GM21390 (cell line): ENCODE results near the gene DPM1.

Source experiments
- ATAC-seq: cut with Tn5 transposase; IDR thresholded peaks from one replicate; pipeline ENCODE4 v1.9.1; 2021; ENCODE audit not compliant: unreplicated experiment

DPM1 gene

GRCh38 chr20:50957798-50958614, at the start of gene DPM1:
DPM1 (minus strand) TSS chr20:50958532; CDS start chr20:50958523, 9 bp downstream.
- peak; percentile 77 for ATAC-seq

GRCh38 chr20:51005214-51005613, 46.9 kb upstream of the DPM1 start:
- ATAC-seq = no peak

GRCh38 chr20:51004781-51005180, 46.4 kb upstream of the DPM1 start:
- ATAC-seq = no peak

DNA sequence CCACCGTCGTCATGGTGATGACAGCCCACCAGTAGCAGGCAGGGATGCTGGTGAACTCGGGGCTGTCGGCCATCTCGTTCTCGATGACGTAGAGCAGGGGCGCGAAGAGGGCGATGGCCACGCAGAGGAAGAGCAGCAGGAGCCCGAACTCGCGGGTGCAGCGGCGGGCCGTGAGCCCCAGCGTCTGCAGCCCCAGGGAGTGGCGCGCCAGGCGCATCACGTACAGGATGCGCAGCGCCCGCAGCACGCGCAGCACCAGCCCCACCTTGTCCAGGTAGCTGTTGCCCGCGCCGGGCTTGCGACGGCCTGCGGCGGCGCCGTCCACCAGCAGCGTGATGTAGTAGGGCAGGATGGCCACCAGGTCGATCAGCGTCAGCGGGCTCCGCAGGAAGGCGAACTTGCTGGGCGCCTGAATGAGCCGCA, 46.0 kb upstream of the DPM1 start:
- no peak for ATAC-seq

GRCh38 chr20:51003753-51004152, 45.4 kb upstream of the DPM1 start:
- ATAC-seq = no peak

GRCh38 chr20:51002633-51003032, 44.3 kb upstream of the DPM1 start:
- ATAC-seq = no peak

DNA sequence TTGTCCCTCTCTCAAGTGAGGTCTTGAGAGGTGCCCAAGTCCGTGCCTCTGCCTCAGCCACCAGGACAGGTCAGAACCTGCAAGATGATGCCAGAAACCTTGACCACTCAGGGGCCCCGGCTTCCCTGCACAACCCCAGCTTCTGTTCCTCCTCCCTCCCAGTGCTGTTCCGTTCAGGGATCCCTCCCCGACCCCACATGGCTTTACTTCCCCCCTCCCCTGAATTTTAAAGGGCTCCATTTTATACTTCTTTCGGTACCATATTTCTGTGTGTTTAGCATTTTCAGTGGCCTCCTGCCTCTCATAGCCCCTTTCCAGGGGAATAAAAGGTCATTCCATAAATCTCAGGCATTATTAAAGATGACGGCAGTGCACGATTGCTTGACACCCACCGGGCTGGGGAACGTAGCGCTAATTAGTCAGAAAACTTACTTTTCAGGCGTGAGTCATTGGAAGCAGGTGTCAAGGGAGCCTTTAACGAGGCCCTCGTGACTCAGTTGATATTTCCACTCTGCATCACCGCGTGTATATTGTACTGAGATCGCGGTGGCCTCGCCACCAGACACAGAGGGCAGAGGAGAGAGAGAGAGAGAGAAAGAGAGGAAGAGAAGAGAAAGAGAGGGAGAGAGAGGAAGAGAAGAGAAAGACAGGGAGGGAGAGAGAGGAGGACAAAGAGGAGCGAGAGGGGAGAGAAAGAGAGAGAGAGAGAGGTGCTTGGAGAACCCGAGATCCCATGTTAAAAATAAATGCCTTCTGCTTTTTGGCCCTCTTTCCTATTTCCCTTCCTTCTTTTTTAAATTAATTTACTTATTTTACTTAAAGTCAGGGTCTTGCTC, 43.3 kb upstream of the DPM1 start:
- no peak for ATAC-seq

- no peak for ATAC-seq
Measured at GRCh38 chr20:50999355-50999754, 41.0 kb upstream of the DPM1 start.

GRCh38 chr20:50996901-50997865, 38.9 kb upstream of the DPM1 start:
- no peak for ATAC-seq

DNA sequence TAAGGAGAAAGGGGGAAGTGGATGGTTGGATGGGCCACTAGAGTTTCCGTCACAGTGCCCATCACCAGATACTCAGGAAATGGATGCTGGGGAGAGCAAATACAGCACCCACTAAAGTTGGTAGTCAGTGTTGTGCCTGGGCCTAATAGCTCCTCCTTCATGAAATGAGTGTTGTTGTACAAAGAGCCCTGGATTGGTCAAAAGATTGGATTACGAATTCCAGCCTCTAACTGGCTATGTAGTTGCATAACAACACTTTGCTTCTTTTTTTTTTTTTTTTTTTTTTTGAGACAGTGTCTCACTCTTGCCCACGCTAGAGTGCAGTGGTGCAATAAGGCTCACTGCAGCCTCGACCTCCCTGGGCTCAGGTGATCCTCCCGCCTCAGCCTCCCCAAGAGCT, 37.2 kb upstream of the DPM1 start:
- ATAC-seq = no peak

DNA sequence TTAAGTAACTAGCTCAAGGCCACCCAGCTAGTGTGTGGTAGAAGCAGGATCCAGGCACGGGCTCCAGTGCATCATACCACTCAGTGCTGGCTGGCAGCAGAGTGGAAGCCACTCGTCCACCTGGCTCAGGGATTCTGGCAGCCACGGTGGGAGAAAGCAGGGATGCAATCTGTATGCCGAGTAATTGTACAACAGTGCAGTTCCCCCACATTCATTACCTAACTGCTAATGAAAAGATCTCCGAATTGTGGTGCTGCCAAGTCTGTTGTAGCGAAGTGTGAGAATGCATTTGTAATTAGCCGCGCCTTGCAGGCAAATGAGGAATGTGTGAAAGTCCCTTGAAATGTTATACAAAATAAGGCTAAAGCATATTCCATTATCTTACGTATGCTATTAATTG, 35.5 kb upstream of the DPM1 start:
- ATAC-seq = no peak

GRCh38 chr20:50992733-50993457, 34.6 kb upstream of the DPM1 start:
- ATAC-seq = peak; percentile 74

DNA sequence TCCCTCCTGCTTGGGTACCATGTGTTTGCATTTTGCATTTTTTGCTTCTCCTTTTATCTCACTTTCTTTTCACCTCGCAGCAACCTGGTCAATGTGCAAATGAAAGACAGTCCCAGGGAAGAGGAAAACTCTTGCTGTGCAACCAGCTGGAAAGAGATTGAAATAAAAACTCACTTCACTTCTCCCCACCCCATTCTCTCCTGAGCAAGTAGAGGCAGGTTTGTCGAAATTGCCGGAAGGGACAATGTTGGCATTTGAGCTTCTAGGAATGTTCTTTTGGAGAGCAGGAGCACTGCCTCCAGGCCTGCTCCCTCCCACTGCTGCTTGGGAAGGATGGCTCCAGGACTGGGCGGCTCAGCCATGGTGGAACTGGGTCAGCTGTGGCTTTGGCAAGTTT, 34.0 kb upstream of the DPM1 start:
- ATAC-seq = no peak

- no peak for ATAC-seq
Measured at GRCh38 chr20:50991076-50991475, 32.7 kb upstream of the DPM1 start.

DNA sequence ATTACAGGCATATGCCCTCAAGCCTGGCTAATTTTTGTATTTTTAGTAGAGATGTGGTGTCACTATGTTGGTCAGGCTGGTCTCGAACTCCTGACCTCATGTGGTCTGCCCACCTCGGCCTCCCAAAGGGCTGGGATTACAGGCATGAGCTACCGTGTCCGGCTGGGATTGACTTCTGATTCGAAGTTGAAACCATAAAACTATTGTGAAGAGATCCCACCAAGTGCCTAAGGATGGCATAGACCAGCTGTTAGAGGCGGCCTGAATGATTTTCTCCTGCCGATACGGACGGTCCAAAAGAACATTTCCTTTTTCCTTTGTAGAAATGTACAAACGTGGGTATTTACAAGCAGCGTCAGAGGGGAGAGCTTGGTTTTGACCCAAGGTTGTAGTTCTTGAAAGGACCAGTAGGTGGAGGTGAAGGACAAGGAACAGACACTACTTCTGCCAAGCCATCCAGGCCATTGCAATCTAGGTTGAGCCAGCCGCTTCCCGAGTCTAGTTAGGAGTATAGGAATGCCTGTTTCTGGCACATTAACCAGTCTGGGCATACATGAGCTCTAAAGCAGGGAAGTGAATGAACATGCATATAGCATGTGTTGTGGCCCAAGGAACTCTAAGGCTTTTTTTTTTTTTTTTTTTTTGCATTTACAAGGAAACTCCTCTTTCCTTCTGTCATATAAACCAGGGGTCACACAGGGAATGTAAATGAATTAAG, 29.3 kb upstream of the DPM1 start:
- no peak for ATAC-seq

DNA sequence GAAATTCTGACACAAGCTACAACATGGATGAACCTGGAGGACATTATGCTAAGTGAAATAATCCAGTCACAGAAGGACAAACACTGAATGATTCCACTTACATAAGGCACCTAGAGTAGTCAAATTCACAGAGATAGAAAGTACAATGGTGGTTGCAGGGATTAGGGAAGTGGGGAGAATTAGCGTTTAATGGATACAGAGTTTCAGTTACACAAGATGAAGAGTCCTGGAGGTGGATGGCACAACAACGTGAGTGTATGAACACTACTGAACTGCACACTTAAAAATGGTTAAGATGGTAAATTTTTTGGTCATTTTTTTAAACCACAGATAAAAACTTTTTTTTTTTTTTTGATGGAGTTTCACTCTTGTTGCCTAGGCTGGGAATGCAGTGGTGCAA, 25.0 kb upstream of the DPM1 start:
- ATAC-seq = no peak

- no peak for ATAC-seq
Measured at GRCh38 chr20:50982363-50982762, 24.0 kb upstream of the DPM1 start.

DNA sequence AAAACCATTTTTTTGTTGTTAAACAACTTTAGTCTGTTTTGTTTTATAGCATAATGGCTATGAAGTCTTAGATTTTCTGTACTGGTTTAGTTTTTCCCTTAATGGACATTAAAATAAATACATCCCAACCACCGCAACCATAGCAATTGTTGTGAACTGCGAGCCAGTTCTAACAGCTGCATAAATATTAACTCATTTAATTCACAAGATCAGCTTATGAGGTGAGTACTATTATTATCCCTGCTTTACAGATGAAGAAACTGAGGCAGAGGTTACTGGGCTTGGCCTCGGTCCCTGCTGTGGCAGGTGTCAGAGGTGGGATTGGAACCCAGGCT, 23.3 kb upstream of the DPM1 start:
- ATAC-seq = no peak

DNA sequence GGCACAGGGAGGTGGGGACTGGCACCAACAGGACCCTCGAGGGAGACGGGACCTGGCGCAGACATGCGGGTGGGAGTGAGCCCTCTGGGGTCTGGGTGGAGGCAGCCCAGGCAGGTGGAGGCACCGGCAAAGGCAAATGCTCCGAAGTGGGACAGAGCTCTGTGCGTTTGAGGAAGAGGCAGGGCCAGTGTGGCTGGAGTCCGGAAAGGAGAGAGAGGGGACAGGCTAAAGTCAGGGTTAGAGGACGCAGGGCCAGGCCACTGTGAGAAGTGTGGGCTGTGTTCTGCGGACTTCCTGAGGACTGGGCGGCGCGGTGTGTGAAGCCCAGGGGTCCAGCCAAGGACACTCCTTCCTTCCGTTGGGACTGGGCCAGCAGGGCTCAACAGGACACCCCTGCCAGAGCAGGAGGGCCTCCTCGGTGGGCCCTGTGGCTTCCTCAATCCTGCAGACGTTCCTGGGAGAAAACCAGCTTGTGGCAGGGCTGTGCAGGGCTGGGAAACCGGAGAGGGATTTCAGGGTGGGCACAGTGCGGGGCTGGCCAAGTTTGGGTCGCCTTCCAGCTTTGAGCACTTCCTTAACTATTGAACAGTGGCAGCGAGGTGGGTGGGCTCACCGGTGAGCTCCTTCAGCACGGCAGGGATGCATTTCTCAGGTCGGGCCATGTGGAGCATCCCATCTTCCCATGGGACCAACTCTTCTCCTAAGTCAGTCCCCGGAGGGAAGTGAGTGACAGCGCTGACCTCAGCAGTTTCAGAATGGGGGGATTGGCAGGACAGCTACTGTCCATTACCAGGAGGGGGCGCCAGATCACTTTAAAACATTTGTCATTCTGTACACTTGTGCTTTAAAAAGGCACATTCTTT, 22.8 kb upstream of the DPM1 start:
- no peak for ATAC-seq
